Measurements from ENCODE around the gene PIEZO2.

Gene PIEZO2

GRCh38 chr18:10690366-10690765 lies 459.0 kb downstream of the PIEZO2 start:
- no peak for TF ChIP-seq EZH2phosphoT487 (IDR thresholded peaks at IDR 0.05; ENCODE audit: borderline replicate concordance, low read length)
- TF ChIP-seq CTCF (IDR thresholded peaks at IDR 0.05; ENCODE audit: low read depth, low read length, poor library complexity, severe bottlenecking): no peak
- Histone ChIP-seq H3K9me3 (ENCODE audit: control insufficient read depth, insufficient read depth, low read length) (no peaks in the 10 kb centered on the region), H3K27me3 (ENCODE audit: control insufficient read depth, low read length) (no peaks in the 10 kb centered on the region), H3K9me2 (replicated peaks; ENCODE audit: control insufficient read depth, low read length) (no peaks in the 10 kb centered on the region), H3K27ac (ENCODE audit: low read depth, low read length) (no peak overlapping the region), H3F3A (ENCODE audit: control insufficient read depth, insufficient read depth) (no peaks in the 10 kb centered on the region), H3K36me3 (ENCODE audit: control insufficient read depth, low read length) (no peaks in the 10 kb centered on the region), H3K4me2 (ENCODE audit: low read length) (no peak overlapping the region), H3K79me2 (ENCODE audit: control insufficient read depth, low read length) (no peaks in the 10 kb centered on the region), H4K20me1 (ENCODE audit: control insufficient read depth, insufficient read depth, low read depth, low read length) (no peaks in the 10 kb centered on the region), H3K4me1 (ENCODE audit: control insufficient read depth, low read length) (peaks cover 4% of the 10 kb centered on the region), H3K4me3 (ENCODE audit: low read length) (no peak overlapping the region)

- Histone ChIP-seq H3K27me3 (ENCODE audit: control insufficient read depth, low read length) (no peaks in the 10 kb centered on the region), H3K9me3 (ENCODE audit: control insufficient read depth, insufficient read depth, low read length) (no peaks in the 10 kb centered on the region), H3K4me2 (ENCODE audit: low read length) (no peak overlapping the region), H3K36me3 (ENCODE audit: control insufficient read depth, low read length) (no peaks in the 10 kb centered on the region), H3K79me2 (ENCODE audit: control insufficient read depth, low read length) (no peaks in the 10 kb centered on the region), H3K4me3 (ENCODE audit: low read length) (no peak overlapping the region), H3K9me2 (replicated peaks; ENCODE audit: control insufficient read depth, low read length) (no peaks in the 10 kb centered on the region), H3F3A (ENCODE audit: control insufficient read depth, insufficient read depth) (no peaks in the 10 kb centered on the region), H4K20me1 (ENCODE audit: control insufficient read depth, insufficient read depth, low read depth, low read length) (no peaks in the 10 kb centered on the region), H3K27ac (ENCODE audit: low read depth, low read length) (no peak overlapping the region), H3K4me1 (ENCODE audit: control insufficient read depth, low read length) (peaks cover 8% of the 10 kb centered on the region)
- TF ChIP-seq CTCF (IDR thresholded peaks at IDR 0.05; ENCODE audit: low read depth, low read length, poor library complexity, severe bottlenecking) (no peak), EZH2phosphoT487 (IDR thresholded peaks at IDR 0.05; ENCODE audit: borderline replicate concordance, low read length) (no peak)
These were observed 459.4 kb downstream of the PIEZO2 start for GRCh38 chr18:10690035-10690329.

GRCh38 chr18:10689236-10690034 lies 459.9 kb downstream of the PIEZO2 start:
- no peak for TF ChIP-seq EZH2phosphoT487 (IDR thresholded peaks at IDR 0.05; ENCODE audit: borderline replicate concordance, low read length)
- TF ChIP-seq CTCF (IDR thresholded peaks at IDR 0.05; ENCODE audit: low read depth, low read length, poor library complexity, severe bottlenecking): no peak
- Histone ChIP-seq H3K27ac (ENCODE audit: low read depth, low read length) (no peak overlapping the region), H3K79me2 (ENCODE audit: control insufficient read depth, low read length) (no peaks in the 10 kb centered on the region), H3K9me2 (replicated peaks; ENCODE audit: control insufficient read depth, low read length) (no peaks in the 10 kb centered on the region), H3K4me3 (ENCODE audit: low read length) (no peak overlapping the region), H3F3A (ENCODE audit: control insufficient read depth, insufficient read depth) (no peaks in the 10 kb centered on the region), H4K20me1 (ENCODE audit: control insufficient read depth, insufficient read depth, low read depth, low read length) (no peaks in the 10 kb centered on the region), H3K36me3 (ENCODE audit: control insufficient read depth, low read length) (no peaks in the 10 kb centered on the region), H3K27me3 (ENCODE audit: control insufficient read depth, low read length) (no peaks in the 10 kb centered on the region), H3K4me1 (ENCODE audit: control insufficient read depth, low read length) (peaks cover 11% of the 10 kb centered on the region), H3K9me3 (ENCODE audit: control insufficient read depth, insufficient read depth, low read length) (no peaks in the 10 kb centered on the region), H3K4me2 (ENCODE audit: low read length) (no peak overlapping the region)

Measured in DOHH2 (cell line).